CD14-positive monocyte (primary cell): ENCODE results near the gene NTMT2. TPM values are rescaled to one million over a fixed set of nuclear protein-coding genes. Genes with fewer than 3 reads are reported as not detected.

Source experiments
- DNase-seq, 3 donors: peaks; one replicate each; pipeline ENCODE4 v3.0.0-alpha.2; 2011 to 2022
- H2AFZ ChIP-seq: 2 replicates; pipeline ENCODE4 v1.6.0; 2012; ENCODE audit warnings: mild to moderate bottlenecking, low read depth, low read length, inconsistent platforms; ENCODE audit not compliant: insufficient read depth, poor library complexity, severe bottlenecking
- H3K27ac ChIP-seq, 2 donors: 1 replicate in 1 of 2; 2 replicates in 1 of 2; pipeline ENCODE4 v1.5.1; 2012 to 2013; ENCODE audit warnings: low read length in 2 of 2, control low read depth in 1 of 2, inconsistent platforms in 1 of 2, low read depth in 1 of 2, mild to moderate bottlenecking in 1 of 2
- H3K27me3 ChIP-seq, 2 donors: one replicate each; pipeline versions ENCODE4 v1.6.0 to v1.6.1; 2011 to 2013; ENCODE audit warnings: low read length in 2 of 2; ENCODE audit not compliant: control insufficient read depth in 2 of 2, insufficient read depth in 2 of 2
- H3K36me3 ChIP-seq, 2 donors: replicated peaks in 1 of 2; 1 replicate in 1 of 2; 2 replicates in 1 of 2; pipeline versions ENCODE4 v1.5.1 to v1.6.1; 2012 to 2013; ENCODE audit warnings: low read length in 2 of 2, control low read depth in 1 of 2, inconsistent platforms in 1 of 2, mild to moderate bottlenecking in 1 of 2; ENCODE audit not compliant: insufficient read depth in 2 of 2, control insufficient read depth in 1 of 2
- H3K4me1 ChIP-seq, 2 donors: 1 replicate in 1 of 2; 2 replicates in 1 of 2; pipeline versions ENCODE4 v1.5.1 to v1.6.1; 2012 to 2013; ENCODE audit warnings: low read length in 2 of 2, control low read depth in 1 of 2, inconsistent platforms in 1 of 2, mild to moderate bottlenecking in 1 of 2, moderate library complexity in 1 of 2; ENCODE audit not compliant: insufficient read depth in 2 of 2, control insufficient read depth in 1 of 2
- H3K4me2 ChIP-seq: replicated peaks from 2 replicates; pipeline ENCODE3; 2012; ENCODE audit warnings: low read length, moderate library complexity, mild to moderate bottlenecking; ENCODE audit not compliant: poor library complexity, severe bottlenecking; ENCODE audit errors: extremely low read depth
- H3K4me3 ChIP-seq, 3 experiments: fragments of 200-600 bp in 1 of 3; sonication (generic) in 1 of 3; replicated peaks in 1 of 3; 1 replicate in 2 of 3; 2 replicates in 1 of 3; pipeline ENCODE4 v1.5.1; 2011 to 2013; ENCODE audit warnings: low read length in 3 of 3, mild to moderate bottlenecking in 3 of 3, control low read depth in 2 of 3, low read depth in 2 of 3, inconsistent platforms in 1 of 3, moderate library complexity in 1 of 3
- H3K79me2 ChIP-seq: 2 replicates; pipeline ENCODE4 v1.6.0; 2012; ENCODE audit warnings: mild to moderate bottlenecking, control low read depth, inconsistent platforms, low read length, moderate library complexity; ENCODE audit not compliant: insufficient read depth
- H3K9ac ChIP-seq: 2 replicates; pipeline ENCODE4 v1.6.0; 2017; ENCODE audit warnings: low read length, mild to moderate bottlenecking; ENCODE audit not compliant: insufficient read depth, poor library complexity, severe bottlenecking
- H3K9me3 ChIP-seq, 2 donors: replicated peaks in 1 of 2; 1 replicate in 1 of 2; 2 replicates in 1 of 2; pipeline versions ENCODE4 v1.5.1 to v1.6.1; 2012 to 2013; ENCODE audit warnings: low read length in 2 of 2, control low read depth in 1 of 2; ENCODE audit not compliant: control insufficient read depth in 1 of 2, insufficient read depth in 1 of 2
- H4K20me1 ChIP-seq: 2 replicates; pipeline ENCODE4 v1.6.0; 2012; ENCODE audit warnings: mild to moderate bottlenecking, low read length, control low read depth, moderate library complexity; ENCODE audit not compliant: insufficient read depth
- H3K27ac Mint-ChIP-seq, 7 donors: one replicate each; pipeline ENCODE4 v1.8.0; 2020; ENCODE audit warnings: mild to moderate bottlenecking in 7 of 7, mixed read lengths in 7 of 7, moderate library complexity in 6 of 7, inconsistent platforms in 2 of 7
- H3K27me3 Mint-ChIP-seq, 3 donors: one replicate each; pipeline ENCODE4 v1.8.0; 2021 to 2022; ENCODE audit warnings: low read depth in 3 of 3, mild to moderate bottlenecking in 3 of 3, mixed read lengths in 3 of 3, moderate library complexity in 3 of 3, inconsistent platforms in 1 of 3
- H3K36me3 Mint-ChIP-seq, 2 donors: one replicate each; pipeline ENCODE4 v1.8.0; 2020; ENCODE audit warnings: mixed read lengths in 2 of 2, inconsistent platforms in 1 of 2, mild to moderate bottlenecking in 1 of 2
- H3K4me1 Mint-ChIP-seq: one replicate; pipeline ENCODE4 v1.8.0; 2020; ENCODE audit warnings: mild to moderate bottlenecking, mixed read lengths
- H3K4me3 Mint-ChIP-seq, 2 donors: one replicate each; pipeline ENCODE4 v1.8.0; 2020; ENCODE audit warnings: mild to moderate bottlenecking in 2 of 2, mixed read lengths in 2 of 2, moderate library complexity in 1 of 2
- H3K9me3 Mint-ChIP-seq, 7 donors: one replicate each; pipeline ENCODE4 v1.8.0; 2020 to 2022; ENCODE audit warnings: mixed read lengths in 7 of 7, mild to moderate bottlenecking in 6 of 7, moderate library complexity in 6 of 7, inconsistent platforms in 2 of 7
- CTCF ChIP-seq: fragments of 200-600 bp; IDR thresholded peaks from one replicate; pipeline ENCODE4 v1.8.0; 2022; ENCODE audit warnings: antibody characterized with exemption, mild to moderate bottlenecking
- WGBS: methylation state at CpG from one replicate; pipeline ENCODE4 v1.1.5; 2013; ENCODE audit warnings: missing lambda C conversion rate; ENCODE audit not compliant: insufficient coverage; 5-methylcytosine and 5-hydroxymethylcytosine counted together
- intact Hi-C, 2 donors: fragments of 100-400 bp; cut with micrococcal nuclease; formaldehyde crosslinking; loops; one replicate each; pipeline versions ENCODE4 v1.15.0 to v1.15.1; 2023
- polyA plus RNA-seq, 3 donors: library from polyadenylated mRNA; depleted of rRNA in 1 of 3; unstranded in 2 of 3; stranded (reverse) in 1 of 3; fragments of 300-500 nt in 2 of 3; fragments of >200 nt in 1 of 3; fragmentation: Illumina TruSeq in 2 of 3; gene quantifications; 1 replicate in 2 of 3; 2 replicates in 1 of 3; pipeline ENCODE4 v1.2.3, GENCODE V29; 2012 to 2021

The NTMT2 gene
- polyA plus RNA-seq, 3 donors = not detected

GRCh38 chr1:170194451-170194850 lies 48.7 kb downstream of the NTMT2 start:
- H3K9me3 ChIP-seq = peaks cover 0 to 17% of the 10 kb centered on the region in 2 donors
- no CpG with 5 or more reads among the region's 1 CpG for WGBS
- H3K4me1 ChIP-seq = no peaks in the 10 kb centered on the region
- H3K79me2 ChIP-seq = no peaks in the 10 kb centered on the region
- no peaks in the 10 kb centered on the region for H4K20me1 ChIP-seq
- H2AFZ ChIP-seq = no peak overlapping the region
- no peak overlapping the region for H3K27ac ChIP-seq
- DNase-seq = no peak
- no peak overlapping the region for H3K9ac ChIP-seq
- Mint-ChIP-seq H3K27ac (no peak overlapping the region), H3K9me3 (peaks cover 4 to 12% (median 8%) of the 10 kb centered on the region in 7 donors), H3K4me3 (no peak overlapping the region), H3K27me3 (peaks cover 0 to 3% (median 0%) of the 10 kb centered on the region in 3 donors), H3K36me3 (no peaks in the 10 kb centered on the region), H3K4me1 (no peaks in the 10 kb centered on the region)
- H3K27me3 ChIP-seq = no peaks in the 10 kb centered on the region
- intact Hi-C loops = no loop called here
- H3K4me2 ChIP-seq = no peak overlapping the region
- H3K4me3 ChIP-seq = no peak overlapping the region
- no peak for TF ChIP-seq CTCF
- H3K36me3 ChIP-seq = no peaks in the 10 kb centered on the region

- Histone ChIP-seq H3K9ac (no peak overlapping the region), H3K4me3 (no peak overlapping the region), H3K27me3 (no peaks in the 10 kb centered on the region), H4K20me1 (no peaks in the 10 kb centered on the region), H3K36me3 (no peaks in the 10 kb centered on the region), H3K27ac (no peak overlapping the region), H3K9me3 (peaks cover 0 to 6% of the 10 kb centered on the region in 2 donors), H3K4me2 (no peak overlapping the region), H2AFZ (no peak overlapping the region), H3K4me1 (no peaks in the 10 kb centered on the region), H3K79me2 (no peaks in the 10 kb centered on the region)
- no peak overlapping the region for H3K4me3 Mint-ChIP-seq
- WGBS = 100% methylated on average over 1 of the region's 2 CpGs
- no peak for TF ChIP-seq CTCF
- H3K27ac Mint-ChIP-seq = no peak overlapping the region
- DNase-seq = no peak
- no peaks in the 10 kb centered on the region for H3K4me1 Mint-ChIP-seq
- intact Hi-C loops = no loop called here
- peaks cover 0 to 3% (median 0%) of the 10 kb centered on the region in 3 donors for H3K27me3 Mint-ChIP-seq
- H3K36me3 Mint-ChIP-seq = no peaks in the 10 kb centered on the region
- peaks cover 0 to 9% (median 2%) of the 10 kb centered on the region in 7 donors for H3K9me3 Mint-ChIP-seq
These were observed 50.9 kb downstream of the NTMT2 start for GRCh38 chr1:170196490-170197236.
